Endothelial cell of umbilical vein (primary cell): ENCODE data around the gene MICB. TPM values are rescaled to one million over a fixed set of nuclear protein-coding genes. Genes with fewer than 3 reads are reported as not detected.

Source experiments
- BruUV-seq: library from RNA; stranded (reverse); fragments of 400-500 nt; replicated peaks from 2 replicates; lab custom pipeline; 2021; lab: Mats Ljungman, UMichigan
- CTCF ChIA-PET: fragments of 300-600, 350-600 bp; sonication (Branson Sonifier 250); formaldehyde crosslinking; loops from one replicate; lab custom pipeline; 2021; ENCODE audit warnings: antibody characterized with exemption, inconsistent platforms; lab: Charles Lee
- POLR2A ChIA-PET: fragments of 300-600, 350-600 bp; sonication (Branson Sonifier 250); formaldehyde crosslinking; loops from one replicate; lab custom pipeline; 2021; ENCODE audit warnings: antibody characterized with exemption, inconsistent platforms; lab: Charles Lee
- DNase-seq: peaks from one replicate; pipeline ENCODE4 v3.0.0-alpha.2; 2011; ENCODE audit warnings: low read depth, low spot score
- FAIRE-seq: peaks from 2 replicates; lab custom pipeline; 2011; peaks lifted over from hg19 to GRCh38; lab: Jason Lieb, UNC
- H2AFZ ChIP-seq: 2 replicates; pipeline ENCODE4 v1.6.0; 2012; ENCODE audit warnings: low read depth, low read length, control low read depth, inconsistent platforms
- H3K27ac ChIP-seq: 2 replicates; pipeline ENCODE4 v1.5.1; 2011; ENCODE audit warnings: low read depth, mild to moderate bottlenecking, control low read depth, low read length, moderate library complexity; ENCODE audit not compliant: insufficient read depth
- H3K27me3 ChIP-seq, 2 experiments: 2 replicates each; pipeline versions ENCODE4 v1.6.0 to v1.6.1; 2011; ENCODE audit warnings: low read length in 2 of 2, mixed read lengths in 1 of 2; ENCODE audit not compliant: control insufficient read depth in 2 of 2, insufficient read depth in 2 of 2
- H3K36me3 ChIP-seq, 2 experiments: 2 replicates in 1 of 2; 3 replicates in 1 of 2; pipeline ENCODE4 v1.5.1; 2011; ENCODE audit warnings: low read length in 2 of 2, mild to moderate bottlenecking in 1 of 2, moderate library complexity in 1 of 2; ENCODE audit not compliant: control insufficient read depth in 2 of 2, insufficient read depth in 2 of 2; ENCODE audit errors: extremely low read depth in 1 of 2
- H3K4me1 ChIP-seq: 3 replicates; pipeline ENCODE4 v1.5.1; 2011; ENCODE audit warnings: mild to moderate bottlenecking, low read length; ENCODE audit not compliant: control insufficient read depth, insufficient read depth; ENCODE audit errors: extremely low read depth
- H3K4me2 ChIP-seq: 2 replicates; pipeline ENCODE4 v1.6.1; 2011; ENCODE audit warnings: low read length, control low read depth, mixed read lengths; ENCODE audit not compliant: insufficient read depth
- H3K4me3 ChIP-seq, 3 experiments: fragments of 200-600 bp in 1 of 3; sonication (generic), shearing (Covaris generic) in 1 of 3; replicated peaks in 1 of 3; 2 replicates each; pipeline ENCODE4 v1.5.1; 2011 to 2016; ENCODE audit warnings: control low read depth in 3 of 3, low read length in 3 of 3, mild to moderate bottlenecking in 2 of 3, inconsistent platforms in 1 of 3, low read depth in 1 of 3, moderate library complexity in 1 of 3; ENCODE audit not compliant: insufficient read depth in 1 of 3
- H3K79me2 ChIP-seq: 2 replicates; pipeline ENCODE4 v1.6.0; 2012; ENCODE audit warnings: low read length, inconsistent platforms; ENCODE audit not compliant: control insufficient read depth, insufficient read depth
- H3K9ac ChIP-seq: replicated peaks from 2 replicates; pipeline ENCODE3; 2011; ENCODE audit warnings: low read length, control low read depth; ENCODE audit not compliant: insufficient read depth; ENCODE audit errors: extremely low read depth
- H3K9me1 ChIP-seq: replicated peaks from 3 replicates; pipeline ENCODE4 v1.6.0; 2011; ENCODE audit warnings: mild to moderate bottlenecking, low read length; ENCODE audit not compliant: control insufficient read depth, insufficient read depth; ENCODE audit errors: extremely low read depth
- H3K9me3 ChIP-seq: replicated peaks from 2 replicates; pipeline ENCODE4 v1.5.1; 2012; ENCODE audit warnings: low read length, inconsistent platforms; ENCODE audit not compliant: control insufficient read depth, insufficient read depth
- H4K20me1 ChIP-seq: replicated peaks from 2 replicates; pipeline ENCODE3; 2011; ENCODE audit warnings: mild to moderate bottlenecking, low read length; ENCODE audit not compliant: control insufficient read depth, insufficient read depth; ENCODE audit errors: extremely low read depth
- GATA2 ChIP-seq: IDR thresholded peaks from 2 replicates; pipeline ENCODE4 v1.7.0; 2011; ENCODE audit warnings: low read depth, mild to moderate bottlenecking, moderate library complexity, mixed read lengths, low read length; ENCODE audit not compliant: insufficient read length, insufficient read depth
- POLR2A ChIP-seq: IDR thresholded peaks from 2 replicates; pipeline ENCODE4 v1.6.1; 2012; ENCODE audit warnings: low read depth, mild to moderate bottlenecking, control low read depth, low read length
- POLR2AphosphoS5 ChIP-seq: IDR thresholded peaks from 2 replicates; pipeline ENCODE4 v1.6.1; 2012; ENCODE audit warnings: low read depth, mild to moderate bottlenecking, control low read depth, low read length, moderate library complexity; ENCODE audit not compliant: insufficient read depth
- dilution Hi-C: fragments of 300-500 bp; cut with MboI; formaldehyde crosslinking; loops from one replicate; pipeline ENCODE4 v1.15.0; 2019; ENCODE audit warnings: low sequenced_read_pairs; ENCODE audit not compliant: extremely low pct_ligation_motif_present
- intact Hi-C: fragments of 100-400 bp; cut with micrococcal nuclease; formaldehyde crosslinking; loops from one replicate; pipeline ENCODE4 v1.10.0; 2022
- polyA plus RNA-seq, 4 experiments: library from polyadenylated mRNA; depleted of rRNA in 3 of 4; stranded (reverse) in 3 of 4; unstranded in 1 of 4; fragments of >200 nt; gene quantifications; 2 replicates each; pipeline versions ENCODE4 v1.2.1 to v1.2.3, GENCODE V29; 2011 to 2012; ENCODE audit warnings: missing spikeins in 1 of 4
- total RNA-seq: library from RNA; stranded (reverse); gene quantifications from 2 replicates; pipeline ENCODE4 v1.2.3, GENCODE V29; 2021

Gene MICB
- total and polyA plus RNA-seq, 2 donors (not counting 3 experiments of a cell fraction or from before 2014, with no cell fraction given): 32.8 to 36.3 TPM

GRCh38 chr6:31465718-31466117 is 32.2 kb upstream of the MICB start:
- intact Hi-C loops: no loop called here
- Histone ChIP-seq H3K79me2 (no peaks in the 10 kb centered on the region), H3K27me3 (peaks cover 0 to 7% of the 10 kb centered on the region in 2 experiments), H2AFZ (no peak overlapping the region), H3K4me2 (no peak overlapping the region), H3K4me3 (no peak overlapping the region), H4K20me1 (no peaks in the 10 kb centered on the region), H3K27ac (no peak overlapping the region), H3K9me1 (no peaks in the 10 kb centered on the region), H3K4me1 (no peaks in the 10 kb centered on the region), H3K9me3 (no peaks in the 10 kb centered on the region), H3K36me3 (no peaks in the 10 kb centered on the region), H3K9ac (no peak overlapping the region)
- POLR2A ChIA-PET: no interaction called here
- no TSS peak for BruUV-seq
- TF ChIP-seq POLR2A: no peak
- TF ChIP-seq GATA2: no peak
- dilution Hi-C loops: no loop called here
- FAIRE-seq (no peak), DNase-seq (no peak)
- CTCF ChIA-PET: no interaction called here

- FAIRE-seq (no peak), DNase-seq (no peak)
- Histone ChIP-seq H2AFZ (no peak overlapping the region), H3K36me3 (no peaks in the 10 kb centered on the region), H3K9me1 (no peaks in the 10 kb centered on the region), H4K20me1 (no peaks in the 10 kb centered on the region), H3K4me3 (no peak overlapping the region), H3K27me3 (peaks cover 0 to 7% of the 10 kb centered on the region in 2 experiments), H3K4me1 (no peaks in the 10 kb centered on the region), H3K9me3 (no peaks in the 10 kb centered on the region), H3K4me2 (no peak overlapping the region), H3K9ac (no peak overlapping the region), H3K27ac (no peak overlapping the region), H3K79me2 (no peaks in the 10 kb centered on the region)
- ChIA-PET POLR2A (no interaction called here), CTCF (no interaction called here)
- intact Hi-C loops: no loop called here
- BruUV-seq: no TSS peak
- dilution Hi-C loops: no loop called here
- no peak for TF ChIP-seq POLR2AphosphoS5
- TF ChIP-seq GATA2: no peak
Measured at GRCh38 chr6:31466466-31466865, 31.5 kb upstream of the MICB start.
